WTC11 (cell line): ENCODE results near the gene LDB3. TPM values are rescaled to one million over a fixed set of nuclear protein-coding genes. Genes with fewer than 3 reads are reported as not detected.

ENCODE experiments used
- ATAC-seq: fragments of 200-7000 bp; cut with Tn5 transposase; 2 replicates; pipeline ENCODE4 v1.10.0; 2021; ENCODE audit warnings: mild to moderate bottlenecking, moderate library complexity
- CTCF ChIA-PET: fragments of 300-600 bp; sonication (Branson Sonifier 250); formaldehyde crosslinking; loops from one replicate; lab custom pipeline; 2021; ENCODE audit warnings: antibody characterized with exemption; lab: Charles Lee
- POLR2A ChIA-PET: fragments of 350-600 bp; sonication (Branson Sonifier 250); formaldehyde crosslinking; loops from one replicate; lab custom pipeline; 2021; ENCODE audit warnings: antibody characterized with exemption; lab: Charles Lee
- DNase-seq: peaks from one replicate; pipeline ENCODE4 v3.0.0; 2021; ENCODE audit warnings: low spot score
- H3K27ac Mint-ChIP-seq: 2 replicates; pipeline ENCODE4 v1.8.0; 2021; ENCODE audit warnings: mixed read lengths
- H3K27me3 Mint-ChIP-seq: 2 replicates; pipeline ENCODE4 v1.8.0; 2021; ENCODE audit warnings: low read depth, mild to moderate bottlenecking, moderate library complexity, mixed read lengths
- H3K36me3 Mint-ChIP-seq: 2 replicates; pipeline ENCODE4 v1.8.0; 2021; ENCODE audit warnings: mixed read lengths
- H3K4me1 Mint-ChIP-seq: 2 replicates; pipeline ENCODE4 v1.8.0; 2022; ENCODE audit warnings: mixed read lengths
- H3K4me3 Mint-ChIP-seq: 2 replicates; pipeline ENCODE4 v1.8.0; 2021; ENCODE audit warnings: mild to moderate bottlenecking, moderate library complexity, mixed read lengths
- H3K9me3 Mint-ChIP-seq: 2 replicates; pipeline ENCODE4 v1.8.0; 2021; ENCODE audit warnings: mixed read lengths
- ATF2 ChIP-seq: sonication (generic); formaldehyde crosslinking; IDR thresholded peaks from 2 replicates; pipeline ENCODE4 v1.8.1; 2022; ENCODE audit warnings: low read depth, missing genetic modification reagents, borderline replicate concordance
- E2F1 ChIP-seq: sonication (generic); formaldehyde crosslinking; IDR thresholded peaks from 2 replicates; pipeline ENCODE4 v1.8.0; 2022; ENCODE audit warnings: mild to moderate bottlenecking, missing genetic modification reagents
- ELF4 ChIP-seq: sonication (generic); formaldehyde crosslinking; IDR thresholded peaks from 2 replicates; pipeline ENCODE4 v1.8.1; 2022; ENCODE audit warnings: low read depth, mild to moderate bottlenecking, moderate library complexity, missing genetic modification reagents
- FOXK1 ChIP-seq: sonication (generic); formaldehyde crosslinking; IDR thresholded peaks from 2 replicates; pipeline ENCODE4 v1.8.0; 2022; ENCODE audit warnings: mild to moderate bottlenecking, moderate library complexity, missing genetic modification reagents
- HMGA2 ChIP-seq: fragments of 250-450 bp; sonication (Bioruptor Pico); IDR thresholded peaks from 2 replicates; pipeline ENCODE4 v1.4.0; 2021; ENCODE audit warnings: mild to moderate bottlenecking, moderate library complexity
- JAZF1 ChIP-seq: fragments of 250-450 bp; sonication (Bioruptor Pico); IDR thresholded peaks from 2 replicates; pipeline ENCODE4 v1.9.0; 2021; ENCODE audit warnings: moderate library complexity, mild to moderate bottlenecking, inconsistent platforms
- PRDM15 ChIP-seq: sonication (generic); formaldehyde crosslinking; IDR thresholded peaks from 2 replicates; pipeline ENCODE4 v1.8.0; 2022; ENCODE audit warnings: missing genetic modification reagents
- USF2 ChIP-seq: sonication (generic); formaldehyde crosslinking; IDR thresholded peaks from 2 replicates; pipeline ENCODE4 v1.8.1; 2023; ENCODE audit warnings: mild to moderate bottlenecking, missing genetic modification reagents, moderate library complexity
- ZBTB43 ChIP-seq: sonication (generic); formaldehyde crosslinking; IDR thresholded peaks from 2 replicates; pipeline ENCODE4 v1.8.1; 2023; ENCODE audit warnings: mild to moderate bottlenecking, missing genetic modification reagents
- ZNF121 ChIP-seq: sonication (generic); formaldehyde crosslinking; IDR thresholded peaks from 2 replicates; pipeline ENCODE4 v1.8.0; 2023; ENCODE audit warnings: missing genetic modification reagents
- ZNF219 ChIP-seq: sonication (generic); formaldehyde crosslinking; IDR thresholded peaks from 2 replicates; pipeline ENCODE4 v1.8.0; 2023; ENCODE audit warnings: missing genetic modification reagents, mild to moderate bottlenecking, borderline replicate concordance
- ZNF512 ChIP-seq: sonication (generic); formaldehyde crosslinking; IDR thresholded peaks from 2 replicates; pipeline ENCODE4 v1.8.1; 2022; ENCODE audit warnings: missing genetic modification reagents, borderline replicate concordance
- total RNA-seq: library from RNA; stranded (reverse); gene quantifications from 3 replicates; pipeline ENCODE4 v1.2.3, GENCODE V29; 2021

Gene LDB3
- total RNA-seq, 1 experiment from 2014 or later = 0.42 TPM

GRCh38 chr10:86779220-86780017, 111.1 kb downstream of the LDB3 start:
- Mint-ChIP-seq H3K27me3 (no peaks in the 10 kb centered on the region), H3K4me1 (peaks cover 47% of the 10 kb centered on the region), H3K36me3 (peaks cover 8% of the 10 kb centered on the region), H3K4me3 (no peak overlapping the region)
- no peak for ATAC-seq
- TF ChIP-seq JAZF1 (CRISPR knock-in tag) (no peak), E2F1 (CRISPR knock-in tag) (no peak), ZBTB43 (CRISPR knock-in tag) (no peak), ELF4 (CRISPR knock-in tag) (no peak), ZNF121 (CRISPR knock-in tag) (peak; percentile 95)
- TF ChIP-seq, all 79 proteins: peak for 1
- ChIA-PET POLR2A (no interaction called here), CTCF (no interaction called here)
- no peaks in the 10 kb centered on the region for H3K9me3 Mint-ChIP-seq
- H3K27ac Mint-ChIP-seq = peak overlapping the region; percentile 20
- no peak for DNase-seq

- TF ChIP-seq HMGA2 (CRISPR knock-in tag) = no peak
- TF ChIP-seq PRDM15 = no peak
- no peak for TF ChIP-seq USF2 (CRISPR knock-in tag)
- no peak for TF ChIP-seq ATF2 (CRISPR knock-in tag)
- no peak for TF ChIP-seq FOXK1 (CRISPR knock-in tag)
- no peak for TF ChIP-seq ZNF219 (CRISPR knock-in tag)
- TF ChIP-seq ZNF512 = no peak
- DNase-seq (no peak), ATAC-seq (no peak)
- no peak overlapping the region for H3K4me3 Mint-ChIP-seq
- CTCF ChIA-PET = no interaction called here
- peaks cover 8% of the 10 kb centered on the region for H3K36me3 Mint-ChIP-seq
- POLR2A ChIA-PET = no interaction called here
- no peaks in the 10 kb centered on the region for H3K27me3 Mint-ChIP-seq
- H3K4me1 Mint-ChIP-seq = peaks cover 32% of the 10 kb centered on the region
- H3K27ac Mint-ChIP-seq = peak overlapping the region; percentile 81
- 0 out of 2 replicates have a peak, but pooled peaks cover 4% of the 10 kb centered on the region for H3K9me3 Mint-ChIP-seq
These were observed 114.5 kb downstream of the LDB3 start for GRCh38 chr10:86782701-86783418.
